ENCODE results near the gene UTP20.

Gene UTP20

DNA sequence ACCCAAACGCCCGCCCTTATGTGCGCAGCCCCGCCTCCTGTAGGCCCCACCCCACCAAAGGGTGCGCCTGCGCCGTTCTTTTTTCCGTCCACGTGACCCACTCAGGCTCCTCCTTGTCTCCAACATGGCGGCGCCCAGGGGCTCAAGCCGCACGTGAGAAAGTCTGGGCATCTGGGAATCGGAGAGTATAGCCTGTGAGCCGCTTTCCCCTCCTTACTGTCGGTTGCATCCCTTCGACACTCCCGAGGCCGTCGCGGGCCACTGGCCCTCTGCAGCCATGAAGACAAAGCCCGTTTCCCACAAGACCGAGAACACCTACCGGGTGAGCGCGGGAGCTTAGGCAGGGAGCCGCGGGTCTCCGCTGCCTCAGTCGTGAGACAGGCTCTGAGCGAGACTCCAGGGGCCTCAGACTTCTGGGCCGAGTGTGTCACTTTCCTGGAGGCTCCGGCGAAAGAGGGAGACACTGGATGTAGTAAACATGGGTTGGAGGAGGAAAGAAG, at the start of gene UTP20:
TSS of gene UTP20 (plus strand) at position 100 of the 500 bp plus-strand sequence. CDS start at position 278, 178 bp downstream.
- Histone ChIP-seq H3K27ac (ENCODE audit: low read length) (peak within 1 kb of the TSS; percentile 72), H3K36me3 (ENCODE audit: insufficient read depth, low read depth, low read length) (peaks cover 32% of the 10 kb centered on the region), H3K27me3 (ENCODE audit: insufficient read depth, low read length) (no peaks in the 10 kb centered on the region)

DNA sequence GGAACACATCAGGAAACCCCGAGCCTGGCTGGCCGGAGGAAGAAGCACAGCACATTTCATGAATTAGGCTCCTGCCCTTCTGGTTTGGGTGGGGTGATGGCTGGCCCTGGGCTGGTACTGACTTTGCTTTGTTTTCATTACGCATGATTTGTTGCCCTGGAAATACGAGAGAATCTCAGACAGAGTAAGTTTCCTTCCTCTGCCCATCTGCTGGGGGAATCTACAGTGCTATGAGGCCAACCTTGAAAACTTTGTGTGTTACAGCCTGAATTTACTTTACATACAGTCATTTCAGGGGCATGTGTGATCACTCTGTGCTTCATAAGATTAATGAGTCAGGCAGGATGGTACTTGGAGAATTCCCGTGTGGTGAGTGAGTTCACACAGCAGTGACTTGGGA, 49.4 kb upstream of the UTP20 start:
- Histone ChIP-seq H3K9me3 (ENCODE audit: insufficient read depth, low read depth, low read length) (no peaks in the 10 kb centered on the region), H3K36me3 (ENCODE audit: insufficient read depth, low read depth, low read length) (no peaks in the 10 kb centered on the region), H3K27ac (ENCODE audit: low read length) (no peak overlapping the region)

More for the DNA sequence above, at the start of gene UTP20:
- Histone ChIP-seq H3K9ac (ENCODE audit: low read depth, low read length) (peak within 1 kb of the TSS; percentile 98), H3K4me1 (ENCODE audit: insufficient read depth, low read length) (no peaks in the 10 kb centered on the region), H3K4me3 (ENCODE audit: low read length) (peak within 1 kb of the TSS; percentile 99), H3K9me3 (ENCODE audit: insufficient read depth, low read depth, low read length) (no peaks in the 10 kb centered on the region)

DNA sequence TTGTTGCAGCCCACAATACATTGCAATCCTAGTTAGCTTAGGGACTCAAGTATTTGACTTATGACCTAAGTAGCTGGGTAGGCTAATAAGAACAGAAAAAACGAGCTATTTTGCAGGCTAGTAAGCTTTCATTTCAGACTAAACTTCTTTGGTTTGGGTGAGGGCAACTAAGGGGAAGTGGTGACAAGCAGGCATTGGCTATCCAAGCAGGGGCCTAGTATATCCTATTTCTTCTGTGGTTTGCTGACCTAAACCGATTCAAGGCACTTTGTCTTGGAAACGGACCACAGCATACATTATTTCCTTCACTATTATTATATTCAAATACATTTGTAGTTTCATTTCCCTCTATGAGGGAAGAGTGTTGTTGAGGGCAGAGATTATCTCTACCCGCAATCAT, 48.3 kb upstream of the UTP20 start:
- Histone ChIP-seq H3K4me1 (ENCODE audit: insufficient read depth, low read length) (no peaks in the 10 kb centered on the region), H3K9ac (ENCODE audit: low read depth, low read length) (no peak overlapping the region), H3K9me3 (ENCODE audit: insufficient read depth, low read depth, low read length) (no peaks in the 10 kb centered on the region), H3K4me3 (ENCODE audit: low read length) (no peak overlapping the region), H3K36me3 (ENCODE audit: insufficient read depth, low read depth, low read length) (no peaks in the 10 kb centered on the region), H3K27me3 (ENCODE audit: insufficient read depth, low read length) (no peaks in the 10 kb centered on the region), H3K27ac (ENCODE audit: low read length) (no peak overlapping the region)

More for the DNA sequence above, 49.4 kb upstream of the UTP20 start:
- no peak overlapping the region; the same call in 1 of the 2 replicates for H3K9ac ChIP-seq (ENCODE audit: low read depth, low read length)
- H3K4me3 ChIP-seq (ENCODE audit: low read length): no peak overlapping the region
- H3K4me1 ChIP-seq (ENCODE audit: insufficient read depth, low read length): no peaks in the 10 kb centered on the region
- no peaks in the 10 kb centered on the region for H3K27me3 ChIP-seq (ENCODE audit: insufficient read depth, low read length)

DNA sequence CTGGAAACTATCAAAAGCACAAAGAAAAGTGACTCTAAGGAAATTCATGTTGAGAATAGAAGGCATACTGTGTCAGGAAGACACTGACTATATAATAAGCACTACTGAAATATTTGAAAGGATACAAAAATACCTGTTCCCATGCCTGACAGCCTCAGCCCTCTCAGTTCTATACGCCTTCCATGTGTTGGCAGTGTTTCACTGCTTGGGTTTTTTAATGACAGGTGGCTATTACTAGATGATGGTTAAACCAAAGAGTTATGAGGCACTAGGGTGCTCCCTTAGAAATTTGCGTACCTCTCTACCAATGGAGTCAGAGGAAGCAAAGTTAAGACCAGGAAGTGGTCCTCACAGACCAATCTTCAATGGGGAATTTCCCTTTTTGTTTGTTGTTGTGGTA, 44.2 kb upstream of the UTP20 start:
- Histone ChIP-seq H3K36me3 (ENCODE audit: insufficient read depth, low read depth, low read length) (no peaks in the 10 kb centered on the region), H3K4me3 (ENCODE audit: low read length) (no peak overlapping the region), H3K27ac (ENCODE audit: low read length) (no peak overlapping the region), H3K9me3 (ENCODE audit: insufficient read depth, low read depth, low read length) (no peaks in the 10 kb centered on the region), H3K27me3 (ENCODE audit: insufficient read depth, low read length) (no peaks in the 10 kb centered on the region), H3K9ac (ENCODE audit: low read depth, low read length) (no peak overlapping the region), H3K4me1 (ENCODE audit: insufficient read depth, low read length) (no peaks in the 10 kb centered on the region)

DNA sequence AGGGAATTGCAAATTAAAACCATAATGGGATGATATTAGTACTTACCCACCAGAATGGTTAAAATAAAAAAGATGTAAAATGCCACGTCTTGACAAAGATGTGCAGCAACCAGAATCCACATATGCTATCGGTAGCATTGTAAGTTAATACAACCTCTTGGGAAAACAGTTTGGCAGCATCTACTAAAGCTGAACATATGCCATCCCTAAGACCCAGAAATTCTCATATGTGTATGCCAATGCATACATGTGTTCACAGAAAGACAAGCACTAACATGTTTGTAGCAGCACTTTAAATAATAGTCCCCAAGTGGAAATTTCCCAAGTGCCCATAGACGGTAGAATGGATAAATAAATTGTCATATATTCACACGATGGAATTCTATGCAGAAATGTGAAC, 41.6 kb upstream of the UTP20 start:
- H3K9me3 ChIP-seq (ENCODE audit: insufficient read depth, low read depth, low read length): peaks cover 7% of the 10 kb centered on the region; the same call in 1 of the 2 replicates
- H3K9ac ChIP-seq (ENCODE audit: low read depth, low read length): no peak overlapping the region
- no peak overlapping the region for H3K4me3 ChIP-seq (ENCODE audit: low read length)
- H3K36me3 ChIP-seq (ENCODE audit: insufficient read depth, low read depth, low read length): no peaks in the 10 kb centered on the region
- H3K27me3 ChIP-seq (ENCODE audit: insufficient read depth, low read length): no peaks in the 10 kb centered on the region
- H3K27ac ChIP-seq (ENCODE audit: low read length): no peak overlapping the region
- H3K4me1 ChIP-seq (ENCODE audit: insufficient read depth, low read length): no peaks in the 10 kb centered on the region

DNA sequence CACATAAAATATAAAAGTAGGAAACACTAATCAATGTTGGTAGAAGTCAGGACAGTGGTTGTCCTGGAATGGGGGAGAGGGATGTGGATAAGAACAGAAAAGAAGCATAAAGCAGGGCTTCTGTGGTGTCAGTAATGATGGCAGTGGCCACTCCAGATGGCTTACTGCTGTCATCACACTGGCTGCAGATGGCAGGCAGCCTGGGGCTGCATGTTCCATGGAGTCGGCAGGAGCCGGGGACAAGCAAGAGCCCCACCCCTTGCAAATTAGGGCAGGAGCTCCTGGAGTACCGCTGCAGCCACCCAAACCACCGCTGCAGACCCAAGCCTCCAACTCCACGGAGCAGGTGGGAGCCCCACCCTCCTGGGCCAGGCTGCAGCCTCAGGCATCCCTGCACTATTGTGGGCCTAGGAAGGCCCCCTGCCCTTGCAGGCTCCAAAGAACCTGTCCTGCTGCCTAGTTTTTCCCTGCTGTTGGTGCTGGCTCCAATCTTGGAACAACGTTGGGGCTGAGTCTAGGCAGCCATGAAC, 41.0 kb upstream of the UTP20 start:
- H3K9ac ChIP-seq (ENCODE audit: low read depth, low read length): no peak overlapping the region
- H3K27me3 ChIP-seq (ENCODE audit: insufficient read depth, low read length): no peaks in the 10 kb centered on the region
- H3K4me1 ChIP-seq (ENCODE audit: insufficient read depth, low read length): no peaks in the 10 kb centered on the region
- no peak overlapping the region for H3K4me3 ChIP-seq (ENCODE audit: low read length)
- no peak overlapping the region for H3K27ac ChIP-seq (ENCODE audit: low read length)
- peaks cover 7% of the 10 kb centered on the region; the same call in 1 of the 2 replicates for H3K9me3 ChIP-seq (ENCODE audit: insufficient read depth, low read depth, low read length)
- H3K36me3 ChIP-seq (ENCODE audit: insufficient read depth, low read depth, low read length): no peaks in the 10 kb centered on the region

DNA sequence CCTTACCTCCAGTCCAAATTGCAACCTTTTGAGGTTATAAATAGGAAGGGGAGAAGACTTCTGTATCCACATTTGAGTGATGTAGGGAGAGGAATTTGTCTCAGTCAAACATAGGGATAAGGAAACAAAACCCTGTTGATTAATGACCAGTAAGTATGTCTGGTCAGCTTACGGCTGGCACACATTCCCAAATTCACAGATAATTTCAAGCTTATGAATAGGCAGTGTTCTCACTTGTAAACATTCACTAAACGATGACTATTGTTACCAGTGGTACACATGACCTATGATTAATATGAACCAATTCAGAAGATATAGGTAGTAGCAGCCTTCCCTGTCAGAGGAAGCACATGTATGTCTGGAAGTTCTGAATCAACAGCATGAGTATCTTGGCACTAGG, 36.8 kb upstream of the UTP20 start:
- H3K27me3 ChIP-seq (ENCODE audit: insufficient read depth, low read length): no peaks in the 10 kb centered on the region
- no peaks in the 10 kb centered on the region for H3K36me3 ChIP-seq (ENCODE audit: insufficient read depth, low read depth, low read length)
- no peak overlapping the region for H3K4me3 ChIP-seq (ENCODE audit: low read length)
- H3K4me1 ChIP-seq (ENCODE audit: insufficient read depth, low read length): no peaks in the 10 kb centered on the region
- no peak overlapping the region for H3K27ac ChIP-seq (ENCODE audit: low read length)
- peaks cover 7% of the 10 kb centered on the region; the same call in 1 of the 2 replicates for H3K9me3 ChIP-seq (ENCODE audit: insufficient read depth, low read depth, low read length)
- H3K9ac ChIP-seq (ENCODE audit: low read depth, low read length): no peak overlapping the region

DNA sequence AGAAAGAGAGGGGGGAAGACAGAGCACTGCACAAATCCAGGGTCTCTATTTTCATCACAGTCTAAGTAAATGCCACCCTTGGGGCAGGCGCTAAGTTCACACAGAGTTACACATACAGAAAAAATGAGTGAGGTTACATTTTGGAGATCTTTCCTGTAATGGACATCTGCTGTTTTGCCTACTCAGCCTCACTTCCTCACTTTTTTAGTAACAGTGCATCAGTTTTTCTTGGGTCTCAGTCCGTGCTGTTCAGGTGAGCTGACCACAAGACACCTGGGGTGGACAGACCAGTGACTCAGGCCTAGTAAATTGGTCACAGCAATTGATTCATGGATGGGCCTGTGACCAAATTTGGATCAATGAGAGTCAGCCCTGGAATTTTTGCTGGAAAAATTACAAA, 36.3 kb upstream of the UTP20 start:
- Histone ChIP-seq H3K27me3 (ENCODE audit: insufficient read depth, low read length) (no peaks in the 10 kb centered on the region), H3K4me3 (ENCODE audit: low read length) (no peak overlapping the region), H3K9me3 (ENCODE audit: insufficient read depth, low read depth, low read length) (peaks cover 7% of the 10 kb centered on the region; the same call in 1 of the 2 replicates), H3K4me1 (ENCODE audit: insufficient read depth, low read length) (no peaks in the 10 kb centered on the region), H3K27ac (ENCODE audit: low read length) (no peak overlapping the region), H3K36me3 (ENCODE audit: insufficient read depth, low read depth, low read length) (no peaks in the 10 kb centered on the region), H3K9ac (ENCODE audit: low read depth, low read length) (no peak overlapping the region)

DNA sequence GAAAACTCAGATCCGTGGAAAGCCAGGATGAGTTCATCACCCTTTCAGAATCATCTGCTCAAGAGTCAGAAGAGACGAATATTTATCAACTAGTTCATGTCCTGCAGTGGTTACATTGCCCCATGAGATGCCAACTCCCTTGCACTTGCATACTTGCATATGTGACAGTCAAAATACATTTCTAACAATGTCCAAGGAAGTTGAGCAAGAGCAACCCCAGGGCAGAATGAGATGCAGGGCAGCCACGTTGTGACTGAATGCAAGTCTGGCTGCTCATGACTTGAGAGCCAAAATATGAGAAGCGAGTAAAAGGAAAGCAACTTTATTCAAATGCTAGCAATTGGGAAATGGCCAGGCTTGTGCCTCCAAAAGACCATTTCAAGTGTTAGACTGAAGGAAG, 23.6 kb upstream of the UTP20 start:
- H3K9ac ChIP-seq (ENCODE audit: low read depth, low read length): no peak overlapping the region
- no peaks in the 10 kb centered on the region for H3K9me3 ChIP-seq (ENCODE audit: insufficient read depth, low read depth, low read length)
- no peak overlapping the region for H3K27ac ChIP-seq (ENCODE audit: low read length)
- H3K4me1 ChIP-seq (ENCODE audit: insufficient read depth, low read length): peaks cover 5% of the 10 kb centered on the region; the same call in 1 of the 2 replicates
- no peaks in the 10 kb centered on the region for H3K36me3 ChIP-seq (ENCODE audit: insufficient read depth, low read depth, low read length)
- H3K27me3 ChIP-seq (ENCODE audit: insufficient read depth, low read length): no peaks in the 10 kb centered on the region
- H3K4me3 ChIP-seq (ENCODE audit: low read length): no peak overlapping the region

DNA sequence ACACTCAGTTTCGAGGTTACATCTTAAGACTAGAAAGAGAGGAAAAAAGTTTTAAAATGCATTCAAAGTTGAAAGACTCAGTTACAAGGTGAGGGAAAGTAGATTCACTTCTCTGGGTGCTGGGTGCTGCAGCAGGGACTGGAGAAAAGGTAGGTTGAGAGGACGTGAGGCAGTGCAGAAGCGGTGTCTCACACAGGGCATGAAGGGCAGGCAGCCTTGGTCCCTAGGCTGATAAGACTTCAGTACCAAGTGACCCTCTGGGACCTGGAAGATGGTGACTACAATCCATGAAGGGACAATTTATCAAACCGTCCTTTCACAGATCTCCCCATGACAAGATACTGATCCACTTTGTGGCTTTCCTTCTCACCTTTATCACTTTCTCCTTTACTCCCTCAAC, 22.5 kb upstream of the UTP20 start:
- Histone ChIP-seq H3K4me3 (ENCODE audit: low read length) (no peak overlapping the region), H3K9ac (ENCODE audit: low read depth, low read length) (no peak overlapping the region), H3K27me3 (ENCODE audit: insufficient read depth, low read length) (no peaks in the 10 kb centered on the region), H3K9me3 (ENCODE audit: insufficient read depth, low read depth, low read length) (no peaks in the 10 kb centered on the region), H3K27ac (ENCODE audit: low read length) (no peak overlapping the region), H3K4me1 (ENCODE audit: insufficient read depth, low read length) (peaks cover 5% of the 10 kb centered on the region; the same call in 1 of the 2 replicates), H3K36me3 (ENCODE audit: insufficient read depth, low read depth, low read length) (no peaks in the 10 kb centered on the region)

DNA sequence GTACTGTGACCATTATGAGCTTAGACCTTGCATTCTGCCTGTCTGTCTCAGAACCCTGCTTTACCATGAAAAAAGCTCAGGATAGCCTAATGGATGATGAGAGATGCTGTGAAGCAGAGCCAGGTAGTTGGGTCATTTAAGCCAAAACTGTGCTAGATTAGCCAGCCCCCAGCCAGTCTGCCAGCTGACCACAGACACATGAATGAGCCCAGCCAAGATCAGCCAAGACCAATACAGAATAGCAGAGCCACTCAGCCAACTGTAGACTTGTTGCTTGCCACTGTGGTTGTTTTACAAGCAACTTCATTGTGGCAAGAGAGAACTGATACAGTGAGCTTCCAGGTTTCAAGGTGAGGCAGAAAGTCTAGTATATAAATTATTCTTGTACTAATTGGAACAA, 12.8 kb upstream of the UTP20 start:
- Histone ChIP-seq H3K9ac (ENCODE audit: low read depth, low read length) (no peak overlapping the region), H3K9me3 (ENCODE audit: insufficient read depth, low read depth, low read length) (no peaks in the 10 kb centered on the region), H3K27ac (ENCODE audit: low read length) (no peak overlapping the region), H3K36me3 (ENCODE audit: insufficient read depth, low read depth, low read length) (no peaks in the 10 kb centered on the region), H3K27me3 (ENCODE audit: insufficient read depth, low read length) (no peaks in the 10 kb centered on the region), H3K4me1 (ENCODE audit: insufficient read depth, low read length) (no peaks in the 10 kb centered on the region), H3K4me3 (ENCODE audit: low read length) (no peak overlapping the region)

DNA sequence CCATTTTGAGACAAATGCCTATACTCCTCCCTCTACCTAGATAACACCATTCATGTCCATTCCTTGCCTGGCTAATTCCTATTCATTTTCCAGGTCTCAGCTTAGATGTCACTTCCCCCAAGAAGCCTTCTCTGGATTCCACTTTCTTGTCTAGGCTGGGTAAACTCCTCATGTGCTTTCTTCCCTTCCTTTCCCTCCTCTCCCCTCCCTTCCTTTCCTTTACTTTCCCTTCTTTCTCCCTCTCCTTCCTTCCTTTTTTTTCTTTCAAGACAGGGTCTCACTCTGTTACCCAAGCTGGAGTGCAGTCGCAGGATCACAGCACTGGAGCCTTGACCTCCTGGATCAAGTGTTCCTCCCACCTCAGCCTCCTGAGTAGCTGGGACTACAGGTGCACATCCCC, 3.5 kb upstream of the UTP20 start:
- H3K9me3 ChIP-seq (ENCODE audit: insufficient read depth, low read depth, low read length): no peaks in the 10 kb centered on the region
- H3K4me3 ChIP-seq (ENCODE audit: low read length): no peak overlapping the region
- H3K27ac ChIP-seq (ENCODE audit: low read length): no peak overlapping the region
- H3K36me3 ChIP-seq (ENCODE audit: insufficient read depth, low read depth, low read length): no peaks in the 10 kb centered on the region
- no peaks in the 10 kb centered on the region for H3K27me3 ChIP-seq (ENCODE audit: insufficient read depth, low read length)
- no peak overlapping the region for H3K9ac ChIP-seq (ENCODE audit: low read depth, low read length)
- no peaks in the 10 kb centered on the region for H3K4me1 ChIP-seq (ENCODE audit: insufficient read depth, low read length)

Measured in iPS-20b (cell line).